ENCODE results near the gene RTN4R. TPM values are rescaled to one million over a fixed set of nuclear protein-coding genes. Genes with fewer than 3 reads are reported as not detected.

RTN4R gene
- total RNA-seq, 1 donor from 2014 or later = 0.43 TPM

- no peak for TF ChIP-seq CTCF (IDR thresholded peaks at IDR 0.05)
- H3K27ac ChIP-seq = no peak overlapping the region
- peaks cover 10 to 43% of the 10 kb centered on the region in 2 donors for H3K4me1 ChIP-seq
- intact Hi-C loops (cut with DNase I) = loop anchor here (5.0 kb wide), 1 partner anchor 57 kb away; the partner anchor contains the start of gene RTN4R
- no peak overlapping the region for H3K4me3 ChIP-seq
- H3K9me3 ChIP-seq = no peaks in the 10 kb centered on the region
- no peaks in the 10 kb centered on the region for H3K27me3 ChIP-seq
- no peaks in the 10 kb centered on the region for H3K36me3 ChIP-seq
- DNase-seq (ENCODE audit: low spot score in 2 of 2) = no peak
Observed at GRCh38 chr22:20210473-20211059, 57.6 kb downstream of the RTN4R start.

- Histone ChIP-seq H3K27ac (no peak overlapping the region), H3K4me1 (peaks cover 10 to 43% of the 10 kb centered on the region in 2 donors), H3K27me3 (no peaks in the 10 kb centered on the region), H3K4me3 (no peak overlapping the region), H3K36me3 (no peaks in the 10 kb centered on the region), H3K9me3 (no peaks in the 10 kb centered on the region)
- intact Hi-C loops (cut with DNase I) = loop anchor here (5.0 kb wide), 1 partner anchor 57 kb away; the partner anchor contains the start of gene RTN4R
- no peak for DNase-seq (ENCODE audit: low spot score in 2 of 2)
- no peak for TF ChIP-seq CTCF (IDR thresholded peaks at IDR 0.05)
Observed at GRCh38 chr22:20209761-20210250, 58.3 kb downstream of the RTN4R start.

GRCh38 chr22:20208713-20209310, 59.3 kb downstream of the RTN4R start:
- no peak overlapping the region for H3K4me3 ChIP-seq
- H3K27me3 ChIP-seq = no peaks in the 10 kb centered on the region
- no peak for TF ChIP-seq CTCF (IDR thresholded peaks at IDR 0.05)
- peaks cover 10 to 44% of the 10 kb centered on the region in 2 donors for H3K4me1 ChIP-seq
- intact Hi-C loops (cut with DNase I) = no loop called here
- DNase-seq (ENCODE audit: low spot score in 2 of 2) = no peak
- H3K36me3 ChIP-seq = no peaks in the 10 kb centered on the region
- H3K27ac ChIP-seq = no peak overlapping the region
- no peaks in the 10 kb centered on the region for H3K9me3 ChIP-seq

DNA sequence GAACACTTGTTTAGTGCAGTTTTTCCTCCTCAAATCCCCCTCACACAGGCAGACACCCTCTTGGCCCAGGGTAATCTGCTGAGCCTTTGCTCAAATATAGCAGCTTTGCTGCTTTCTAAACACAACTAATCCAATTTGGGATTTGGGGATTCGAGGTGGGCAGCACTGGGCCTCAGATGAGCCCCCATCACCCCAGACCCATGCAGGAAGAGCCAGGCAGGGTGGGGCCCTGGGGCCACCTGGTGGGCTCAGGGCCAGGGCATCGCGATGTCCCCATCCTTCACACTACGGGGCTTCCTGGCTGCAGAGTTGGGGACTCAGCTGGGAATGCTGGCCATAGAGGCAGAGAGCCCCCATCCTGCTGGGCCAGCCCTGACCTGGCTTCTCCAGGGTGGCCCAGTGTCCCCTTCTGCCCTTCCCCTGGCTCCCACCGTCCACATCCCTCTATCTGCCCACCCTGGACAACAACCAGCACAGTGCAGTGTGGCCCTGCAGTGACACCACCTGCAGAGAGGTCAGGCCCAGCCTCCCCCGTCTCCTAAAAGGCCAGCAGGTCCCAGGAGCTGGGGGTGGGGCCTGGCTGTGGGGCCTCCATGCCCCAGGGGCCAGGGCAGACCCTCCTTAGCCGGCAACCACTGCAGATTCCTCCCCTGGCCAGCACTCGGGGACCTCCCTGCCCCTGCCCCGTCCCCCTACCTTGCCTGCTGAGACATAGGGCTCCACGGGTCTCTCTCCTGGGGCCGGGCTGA, 60.7 kb downstream of the RTN4R start:
- H3K4me3 ChIP-seq = peak overlapping the region in 1 of 2 donors; percentile 58
- no peaks in the 10 kb centered on the region for H3K27me3 ChIP-seq
- no peaks in the 10 kb centered on the region for H3K36me3 ChIP-seq
- H3K4me1 ChIP-seq = peaks cover 10 to 38% of the 10 kb centered on the region in 2 donors
- no peak for TF ChIP-seq CTCF (IDR thresholded peaks at IDR 0.05)
- DNase-seq (ENCODE audit: low spot score in 2 of 2) = no peak
- no peak overlapping the region for H3K27ac ChIP-seq
- no peaks in the 10 kb centered on the region for H3K9me3 ChIP-seq
- intact Hi-C loops (cut with DNase I) = no loop called here

DNA sequence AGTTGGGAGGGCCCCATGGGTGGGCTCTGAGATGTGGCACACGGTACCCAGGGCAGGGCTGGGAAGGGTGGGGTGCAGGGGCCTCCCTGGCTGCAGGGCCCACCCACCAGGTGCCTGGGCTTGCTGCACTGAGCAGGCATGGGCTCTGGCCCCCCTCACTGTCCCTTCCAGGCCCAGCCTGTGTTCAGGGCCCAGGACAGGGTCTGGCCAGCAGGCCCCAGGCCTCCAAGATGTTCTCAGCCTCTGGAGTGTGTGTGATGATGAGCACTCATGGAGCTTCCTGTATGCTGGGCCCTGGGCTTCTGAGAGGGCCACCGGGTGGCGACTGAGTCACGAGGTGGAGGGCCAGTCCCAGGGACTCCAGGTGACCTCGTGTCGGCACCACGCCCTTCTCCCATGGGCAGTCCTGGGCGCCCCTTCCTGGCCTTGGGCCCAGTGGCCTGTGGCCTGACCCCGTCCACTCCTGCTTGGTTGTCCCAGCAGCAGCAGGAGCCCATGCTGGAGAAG, 61.4 kb downstream of the RTN4R start:
- Histone ChIP-seq H3K27ac (peak overlapping the region; percentile 37 to 54), H3K36me3 (no peaks in the 10 kb centered on the region), H3K27me3 (no peaks in the 10 kb centered on the region), H3K4me3 (peak overlapping the region; percentile 55 to 58), H3K9me3 (no peaks in the 10 kb centered on the region), H3K4me1 (peaks cover 6 to 31% of the 10 kb centered on the region in 2 donors)
- intact Hi-C loops (cut with DNase I) = no loop called here
- no peak for DNase-seq (ENCODE audit: low spot score in 2 of 2)
- TF ChIP-seq CTCF (IDR thresholded peaks at IDR 0.05) = no peak

Data from ascending aorta (tissue), 2 donors.